Measurements from ENCODE around the gene GNAI3. TPM values are rescaled to one million over a fixed set of nuclear protein-coding genes. Genes with fewer than 3 reads are reported as not detected.

Gene GNAI3
- polyA plus RNA-seq, 3 donors: 3.0 to 14.2 (median 10.4) TPM

DNA sequence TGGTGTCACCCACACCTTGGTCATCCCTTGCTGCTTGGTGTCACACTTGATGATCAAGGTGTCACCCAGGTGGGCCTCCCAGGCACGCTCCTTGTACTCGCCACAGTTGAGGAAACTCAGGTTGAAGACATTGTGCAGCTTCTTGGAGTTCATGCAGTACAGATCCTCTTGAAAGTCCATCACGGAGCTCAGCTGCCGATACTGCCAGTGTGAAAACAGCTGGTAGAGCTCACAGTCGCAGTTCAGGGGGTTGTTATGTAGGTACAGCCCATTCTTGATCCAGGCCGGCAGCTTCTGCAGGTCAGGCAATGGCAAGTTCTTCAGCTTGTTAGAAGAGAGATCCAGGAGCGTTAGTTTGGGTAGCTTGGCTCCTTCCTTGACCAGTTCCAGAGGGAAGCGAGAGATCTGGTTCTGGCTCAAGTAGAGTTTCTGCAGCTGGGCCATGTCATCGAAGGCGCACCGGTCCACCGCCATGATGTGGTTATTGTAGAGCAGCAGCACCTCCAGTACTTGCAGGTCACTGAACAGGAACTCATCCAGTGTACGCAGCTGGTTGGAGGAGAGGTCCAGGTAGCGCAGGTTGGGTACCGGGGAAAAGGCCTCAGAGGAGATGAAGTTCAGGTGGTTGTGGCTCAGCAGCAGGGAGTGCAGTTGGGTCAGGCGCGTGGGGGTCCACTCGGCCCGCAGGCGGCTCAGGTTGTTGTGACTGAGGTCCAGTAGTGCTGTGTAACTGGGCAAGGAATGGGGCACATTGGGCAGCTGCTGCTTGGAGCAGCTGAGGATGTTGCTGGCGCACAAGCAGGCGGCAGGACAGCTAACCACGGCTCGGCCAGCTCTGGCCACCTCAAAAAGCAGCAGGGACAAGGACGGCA, 40.2 kb upstream of the GNAI3 start:
- H3K27me3 Mint-ChIP-seq (ENCODE audit: low read depth in 3 of 3): peaks cover 15 to 31% (median 24%) of the 10 kb centered on the region in 3 donors
- peaks cover 14 to 17% of the 10 kb centered on the region in 2 donors for H3K4me1 ChIP-seq (ENCODE audit: control insufficient read depth in 1 of 2, insufficient read depth in 2 of 2, low read length in 2 of 2)

DNA sequence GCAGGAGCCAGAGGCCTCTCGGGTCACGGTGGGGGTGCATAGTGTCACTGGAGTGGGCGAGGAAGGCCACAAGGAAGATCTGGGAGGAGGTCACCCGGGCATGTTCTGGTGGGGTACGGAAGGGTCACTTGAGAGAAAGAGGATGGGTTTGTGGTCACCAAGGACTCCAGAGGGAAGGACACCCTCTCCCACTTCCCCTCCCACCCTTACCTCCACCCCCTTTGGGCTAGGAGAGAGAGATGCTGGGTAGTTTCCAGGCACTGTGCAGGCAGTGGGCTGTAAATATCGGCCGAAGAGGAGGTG, 39.6 kb upstream of the GNAI3 start:
- Mint-ChIP-seq H3K27me3 (ENCODE audit: low read depth in 3 of 3) (peaks cover 15 to 31% (median 24%) of the 10 kb centered on the region in 3 donors), H3K4me3 (peak overlapping the region; percentile 80 to 91), H3K9me3 (no peaks in the 10 kb centered on the region), H3K4me1 (peaks cover 20% of the 10 kb centered on the region), H3K36me3 (peaks cover 0 to 3% of the 10 kb centered on the region in 2 donors), H3K27ac (peak overlapping the region in 1 of 7 donors; percentile 41)
- 82% methylated on average over 4 of the region's 7 CpGs for WGBS (ENCODE audit: insufficient coverage)
- H3K79me2 ChIP-seq (ENCODE audit: insufficient read depth, low read length): no peaks in the 10 kb centered on the region
- peak overlapping the region; percentile 74 for H2AFZ ChIP-seq (ENCODE audit: insufficient read depth, low read depth, low read length, poor library complexity, severe bottlenecking)
- H3K36me3 ChIP-seq (replicated peaks in 1 of 2; ENCODE audit: control insufficient read depth in 1 of 2, insufficient read depth in 2 of 2, low read length in 2 of 2): no peaks in the 10 kb centered on the region
- peak overlapping the region in 1 of 3 experiments; percentile 76 for H3K4me3 ChIP-seq (replicated peaks in 1 of 3; ENCODE audit: low read depth in 2 of 3, low read length in 3 of 3)
- peak overlapping the region; percentile 85 for H3K4me2 ChIP-seq (replicated peaks; ENCODE audit: extremely low read depth, low read length, poor library complexity, severe bottlenecking)
- intact Hi-C loops (cut with micrococcal nuclease): no loop called here
- no peak for DNase-seq
- H3K4me1 ChIP-seq (ENCODE audit: control insufficient read depth in 1 of 2, insufficient read depth in 2 of 2, low read length in 2 of 2): peaks cover 14 to 17% of the 10 kb centered on the region in 2 donors
- H3K9ac ChIP-seq (ENCODE audit: insufficient read depth, low read length, poor library complexity, severe bottlenecking): peak overlapping the region; percentile 62
- no peaks in the 10 kb centered on the region for H3K9me3 ChIP-seq (replicated peaks in 1 of 2; ENCODE audit: control insufficient read depth in 1 of 2, insufficient read depth in 1 of 2, low read length in 2 of 2)
- no peaks in the 10 kb centered on the region for H4K20me1 ChIP-seq (ENCODE audit: insufficient read depth, low read length)
- TF ChIP-seq, protein P1, sequence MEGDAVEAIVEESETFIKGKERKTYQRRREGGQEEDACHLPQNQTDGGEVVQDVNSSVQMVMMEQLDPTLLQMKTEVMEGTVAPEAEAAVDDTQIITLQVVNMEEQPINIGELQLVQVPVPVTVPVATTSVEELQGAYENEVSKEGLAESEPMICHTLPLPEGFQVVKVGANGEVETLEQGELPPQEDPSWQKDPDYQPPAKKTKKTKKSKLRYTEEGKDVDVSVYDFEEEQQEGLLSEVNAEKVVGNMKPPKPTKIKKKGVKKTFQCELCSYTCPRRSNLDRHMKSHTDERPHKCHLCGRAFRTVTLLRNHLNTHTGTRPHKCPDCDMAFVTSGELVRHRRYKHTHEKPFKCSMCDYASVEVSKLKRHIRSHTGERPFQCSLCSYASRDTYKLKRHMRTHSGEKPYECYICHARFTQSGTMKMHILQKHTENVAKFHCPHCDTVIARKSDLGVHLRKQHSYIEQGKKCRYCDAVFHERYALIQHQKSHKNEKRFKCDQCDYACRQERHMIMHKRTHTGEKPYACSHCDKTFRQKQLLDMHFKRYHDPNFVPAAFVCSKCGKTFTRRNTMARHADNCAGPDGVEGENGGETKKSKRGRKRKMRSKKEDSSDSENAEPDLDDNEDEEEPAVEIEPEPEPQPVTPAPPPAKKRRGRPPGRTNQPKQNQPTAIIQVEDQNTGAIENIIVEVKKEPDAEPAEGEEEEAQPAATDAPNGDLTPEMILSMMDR (IDR thresholded peaks at IDR 0.05): no peak
- peaks cover 0 to 10% of the 10 kb centered on the region in 2 donors for H3K27me3 ChIP-seq (ENCODE audit: control insufficient read depth in 2 of 2, insufficient read depth in 2 of 2, low read length in 2 of 2)
- H3K27ac ChIP-seq (ENCODE audit: low read depth in 1 of 2, low read length in 2 of 2): no peak overlapping the region

More for the DNA sequence above, 40.2 kb upstream of the GNAI3 start:
- intact Hi-C loops (cut with micrococcal nuclease): no loop called here
- no peak overlapping the region for H3K27ac Mint-ChIP-seq
- Histone ChIP-seq H3K36me3 (replicated peaks in 1 of 2; ENCODE audit: control insufficient read depth in 1 of 2, insufficient read depth in 2 of 2, low read length in 2 of 2) (no peaks in the 10 kb centered on the region), H2AFZ (ENCODE audit: insufficient read depth, low read depth, low read length, poor library complexity, severe bottlenecking) (no peak overlapping the region), H3K27me3 (ENCODE audit: control insufficient read depth in 2 of 2, insufficient read depth in 2 of 2, low read length in 2 of 2) (peaks cover 0 to 10% of the 10 kb centered on the region in 2 donors), H4K20me1 (ENCODE audit: insufficient read depth, low read length) (no peaks in the 10 kb centered on the region), H3K27ac (ENCODE audit: low read depth in 1 of 2, low read length in 2 of 2) (no peak overlapping the region), H3K9ac (ENCODE audit: insufficient read depth, low read length, poor library complexity, severe bottlenecking) (no peak overlapping the region), H3K4me2 (replicated peaks; ENCODE audit: extremely low read depth, low read length, poor library complexity, severe bottlenecking) (no peak overlapping the region), H3K9me3 (replicated peaks in 1 of 2; ENCODE audit: control insufficient read depth in 1 of 2, insufficient read depth in 1 of 2, low read length in 2 of 2) (no peaks in the 10 kb centered on the region), H3K4me3 (replicated peaks in 1 of 3; ENCODE audit: low read depth in 2 of 3, low read length in 3 of 3) (no peak overlapping the region), H3K79me2 (ENCODE audit: insufficient read depth, low read length) (no peaks in the 10 kb centered on the region)
- WGBS (ENCODE audit: insufficient coverage): 96% methylated on average over 23 of the region's 25 CpGs
- no peaks in the 10 kb centered on the region for H3K9me3 Mint-ChIP-seq
- peaks cover 20% of the 10 kb centered on the region for H3K4me1 Mint-ChIP-seq
- TF ChIP-seq, protein P1 (IDR thresholded peaks at IDR 0.05): no peak
- H3K36me3 Mint-ChIP-seq: peaks cover 0 to 3% of the 10 kb centered on the region in 2 donors
- H3K4me3 Mint-ChIP-seq: peak overlapping the region; percentile 80 to 91
- DNase-seq: no peak
